BE2C (cell line): ENCODE results near the gene ABHD12.

Experiments used
- DNase-seq: peaks from one replicate; pipeline ENCODE4 v3.0.0-alpha.2; 2020
- H3K27me3 ChIP-seq: fragments of 250-450 bp; sonication (Bioruptor Pico); 2 replicates; pipeline ENCODE4 v1.5.1; 2020; ENCODE audit warnings: mild to moderate bottlenecking
- H3K36me3 ChIP-seq: fragments of 250-450 bp; sonication (Bioruptor Pico); 2 replicates; pipeline ENCODE4 v1.5.1; 2020; ENCODE audit warnings: mild to moderate bottlenecking
- H3K4me1 ChIP-seq: fragments of 250-450 bp; sonication (Bioruptor Pico); 2 replicates; pipeline ENCODE4 v1.5.1; 2020
- H3K4me3 ChIP-seq: 2 replicates; pipeline ENCODE4 v1.5.1; 2011; ENCODE audit warnings: low read depth, low read length
- H3K9me3 ChIP-seq: fragments of 250-450 bp; sonication (Bioruptor Pico); 2 replicates; pipeline ENCODE4 v1.5.1; 2020
- CTCF ChIP-seq: IDR thresholded peaks from 2 replicates; pipeline ENCODE4 v1.5.1; 2012; ENCODE audit warnings: mild to moderate bottlenecking, low read depth, low read length

Gene ABHD12

GRCh38 chr20:25291432-25292133 lies 99.1 kb downstream of the ABHD12 start:
- Histone ChIP-seq H3K27me3 (no peaks in the 10 kb centered on the region), H3K36me3 (peaks cover 55% of the 10 kb centered on the region), H3K4me3 (no peak overlapping the region), H3K4me1 (peaks cover 23% of the 10 kb centered on the region), H3K9me3 (no peaks in the 10 kb centered on the region)
- no peak for TF ChIP-seq CTCF
- DNase-seq = peak; percentile 47

DNA sequence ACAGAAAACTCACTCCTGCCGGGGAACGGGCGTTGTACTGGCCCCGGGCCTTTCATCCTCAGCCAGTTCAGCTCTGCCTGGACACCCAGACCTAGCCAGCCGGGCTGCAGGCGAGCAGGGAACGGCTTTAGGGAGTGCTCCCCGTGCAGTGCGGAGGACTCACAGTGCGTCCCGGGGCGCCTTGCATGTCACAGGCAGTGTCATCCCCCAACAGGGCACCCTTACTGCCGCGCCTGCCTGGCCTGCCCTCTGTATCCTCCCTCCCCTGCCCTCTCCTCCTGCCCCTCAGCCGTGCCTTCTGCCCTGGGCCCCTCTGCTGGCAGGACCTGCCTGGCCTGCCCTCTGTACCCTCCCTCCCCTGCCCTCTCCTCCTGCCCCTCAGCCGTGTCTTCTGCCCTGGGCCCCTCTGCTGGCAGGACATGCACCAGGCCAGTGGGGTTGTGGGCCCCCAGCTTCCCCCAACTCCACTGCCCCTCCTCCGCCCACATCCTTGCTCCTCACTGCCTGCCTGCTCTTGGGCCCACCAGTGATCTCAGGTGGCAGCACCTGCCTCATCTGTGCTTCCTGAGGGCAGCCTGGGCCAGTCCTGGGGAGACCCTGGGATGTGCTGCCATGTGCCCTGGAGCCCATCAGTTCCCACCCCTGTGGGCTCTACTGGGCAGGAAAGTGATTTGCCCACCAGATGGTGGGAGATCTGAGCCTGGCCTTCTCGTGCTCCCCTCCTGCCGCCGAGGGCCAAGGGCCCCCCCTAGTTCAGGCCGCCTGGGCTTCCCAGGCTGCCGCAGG lies 99.8 kb downstream of the ABHD12 start:
- H3K36me3 ChIP-seq = peaks cover 58% of the 10 kb centered on the region
- TF ChIP-seq CTCF = no peak
- peaks cover 19% of the 10 kb centered on the region for H3K4me1 ChIP-seq
- no peaks in the 10 kb centered on the region for H3K27me3 ChIP-seq
- no peak overlapping the region for H3K4me3 ChIP-seq
- no peaks in the 10 kb centered on the region for H3K9me3 ChIP-seq
- no peak for DNase-seq

DNA sequence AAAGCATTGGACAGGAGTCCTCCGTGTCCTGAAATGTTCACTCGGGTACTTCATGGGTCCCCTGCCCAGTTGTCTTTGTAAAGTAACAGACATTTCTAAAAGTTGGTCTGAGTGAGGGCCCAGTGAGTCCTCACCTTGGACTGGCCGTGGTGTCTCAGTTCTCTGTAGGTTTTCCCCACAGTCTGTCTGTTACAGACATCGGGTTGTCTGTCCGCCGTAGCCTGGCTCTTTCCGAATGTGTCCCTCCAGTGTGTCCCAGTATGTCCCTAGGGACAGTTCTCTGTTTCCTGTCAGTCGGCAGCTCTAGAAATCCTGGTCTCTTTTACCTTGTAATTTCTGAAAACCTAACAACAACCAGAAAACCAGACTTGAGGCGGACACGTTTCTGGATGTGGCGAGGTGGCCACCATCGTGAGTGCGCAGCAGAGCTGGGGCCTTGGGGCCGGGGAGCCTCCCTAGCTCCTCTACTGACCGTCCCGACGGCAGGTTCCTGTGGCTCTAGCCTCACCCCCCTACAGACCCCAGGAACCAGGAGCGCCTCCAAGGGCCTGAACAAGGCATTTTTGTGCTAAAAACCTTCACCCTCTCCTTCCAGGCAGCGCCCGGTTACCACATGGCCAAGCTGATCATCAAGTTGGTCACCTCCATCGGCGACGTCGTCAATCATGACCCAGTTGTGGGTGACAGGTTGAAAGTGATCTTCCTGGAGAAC lies 100.6 kb downstream of the ABHD12 start:
- peaks cover 12% of the 10 kb centered on the region for H3K4me1 ChIP-seq
- no peak for DNase-seq
- H3K9me3 ChIP-seq = no peaks in the 10 kb centered on the region
- no peak for TF ChIP-seq CTCF
- no peak overlapping the region for H3K4me3 ChIP-seq
- H3K36me3 ChIP-seq = peaks cover 64% of the 10 kb centered on the region
- no peaks in the 10 kb centered on the region for H3K27me3 ChIP-seq

DNA sequence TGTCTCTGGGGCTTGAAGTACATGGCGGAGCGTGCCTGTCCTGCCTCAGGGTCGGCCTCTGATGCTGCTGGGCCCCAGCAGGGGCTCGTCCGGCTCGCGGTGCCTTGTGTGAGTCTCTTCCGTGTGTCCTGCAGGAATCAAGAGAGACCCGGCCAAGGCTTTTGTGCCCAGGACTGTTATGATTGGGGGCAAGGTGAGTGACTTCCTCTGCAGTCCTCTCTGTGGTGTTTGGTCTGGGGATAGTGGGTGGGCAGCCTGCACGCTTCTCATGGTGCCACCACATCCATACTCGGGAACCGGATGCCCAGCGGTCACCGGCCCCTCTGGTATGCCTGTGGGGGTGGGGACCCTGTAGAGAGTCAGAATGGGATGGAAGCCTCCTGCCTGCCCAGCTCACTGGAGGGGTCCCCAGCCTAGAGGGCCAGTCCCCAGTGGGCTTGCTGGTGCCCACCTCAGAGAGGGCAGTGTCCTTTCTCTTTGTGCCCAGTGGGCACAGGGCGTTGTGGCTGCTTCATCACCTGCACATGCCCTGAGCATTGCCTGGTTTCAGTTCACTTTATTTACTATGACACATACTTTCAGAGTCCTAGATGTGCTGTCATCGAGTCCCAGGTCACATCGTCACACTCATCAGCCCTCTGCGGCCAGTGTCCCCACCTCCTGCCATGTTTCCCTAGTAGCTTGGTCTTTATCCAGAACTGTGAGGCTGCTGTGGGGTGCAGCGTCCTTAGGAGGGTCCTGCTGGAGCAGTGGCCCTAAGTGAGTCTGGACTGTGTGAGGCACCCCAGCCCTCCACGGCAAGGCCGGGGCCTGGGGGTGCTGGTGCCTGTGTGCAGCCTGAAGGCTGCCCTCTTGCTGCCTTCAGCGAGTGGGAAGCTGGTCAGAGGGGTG lies 102.1 kb downstream of the ABHD12 start:
- DNase-seq = peak; percentile 4
- Histone ChIP-seq H3K27me3 (no peaks in the 10 kb centered on the region), H3K4me3 (no peak overlapping the region), H3K4me1 (peaks cover 8% of the 10 kb centered on the region), H3K9me3 (no peaks in the 10 kb centered on the region), H3K36me3 (peaks cover 73% of the 10 kb centered on the region)
- TF ChIP-seq CTCF = no peak

DNA sequence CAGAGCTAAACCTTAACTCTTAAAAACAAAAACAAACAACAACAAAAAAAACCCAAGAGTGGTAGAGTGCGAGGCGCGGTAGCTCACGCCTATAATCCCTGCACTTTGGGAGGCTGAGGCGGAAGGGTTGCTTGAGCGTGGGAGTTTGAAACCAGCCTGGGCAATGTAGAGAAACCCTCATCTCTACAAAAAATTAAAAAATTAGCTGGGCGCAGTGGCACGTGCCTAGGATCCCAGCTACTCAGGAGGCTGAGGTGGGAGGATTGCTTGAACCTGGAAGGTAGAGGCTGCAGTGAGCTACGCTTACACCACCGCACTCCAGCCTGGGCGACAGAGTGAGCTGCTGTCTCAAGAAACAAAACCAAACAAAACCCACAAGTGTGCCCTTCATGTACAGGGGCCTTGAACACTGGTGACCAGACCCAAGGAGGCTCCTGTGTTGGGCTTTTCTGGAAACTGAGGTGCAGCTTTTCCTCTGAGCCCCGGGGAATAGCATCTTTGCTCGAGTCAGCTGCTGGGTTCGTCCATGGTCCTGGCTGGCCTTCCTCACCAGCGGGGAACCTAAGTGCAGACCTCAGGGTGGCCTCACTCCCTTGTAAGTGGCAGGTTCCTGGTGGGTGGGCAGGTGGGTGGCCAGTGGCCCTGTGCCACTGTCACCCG lies 102.9 kb downstream of the ABHD12 start:
- Histone ChIP-seq H3K4me3 (no peak overlapping the region), H3K36me3 (peaks cover 69% of the 10 kb centered on the region), H3K9me3 (no peaks in the 10 kb centered on the region), H3K27me3 (no peaks in the 10 kb centered on the region), H3K4me1 (peaks cover 8% of the 10 kb centered on the region)
- TF ChIP-seq CTCF = no peak
- DNase-seq = no peak
